HG03175 (cell line): ENCODE data around the gene DMXL2.

Experiments
- ATAC-seq: cut with Tn5 transposase; IDR thresholded peaks from one replicate; pipeline ENCODE4 v1.9.1; 2021; ENCODE audit warnings: mild to moderate bottlenecking, moderate library complexity; ENCODE audit not compliant: unreplicated experiment

DMXL2 gene

GRCh38 chr15:51414256-51414860 is 208.2 kb downstream of the DMXL2 start:
- no peak for ATAC-seq

DNA sequence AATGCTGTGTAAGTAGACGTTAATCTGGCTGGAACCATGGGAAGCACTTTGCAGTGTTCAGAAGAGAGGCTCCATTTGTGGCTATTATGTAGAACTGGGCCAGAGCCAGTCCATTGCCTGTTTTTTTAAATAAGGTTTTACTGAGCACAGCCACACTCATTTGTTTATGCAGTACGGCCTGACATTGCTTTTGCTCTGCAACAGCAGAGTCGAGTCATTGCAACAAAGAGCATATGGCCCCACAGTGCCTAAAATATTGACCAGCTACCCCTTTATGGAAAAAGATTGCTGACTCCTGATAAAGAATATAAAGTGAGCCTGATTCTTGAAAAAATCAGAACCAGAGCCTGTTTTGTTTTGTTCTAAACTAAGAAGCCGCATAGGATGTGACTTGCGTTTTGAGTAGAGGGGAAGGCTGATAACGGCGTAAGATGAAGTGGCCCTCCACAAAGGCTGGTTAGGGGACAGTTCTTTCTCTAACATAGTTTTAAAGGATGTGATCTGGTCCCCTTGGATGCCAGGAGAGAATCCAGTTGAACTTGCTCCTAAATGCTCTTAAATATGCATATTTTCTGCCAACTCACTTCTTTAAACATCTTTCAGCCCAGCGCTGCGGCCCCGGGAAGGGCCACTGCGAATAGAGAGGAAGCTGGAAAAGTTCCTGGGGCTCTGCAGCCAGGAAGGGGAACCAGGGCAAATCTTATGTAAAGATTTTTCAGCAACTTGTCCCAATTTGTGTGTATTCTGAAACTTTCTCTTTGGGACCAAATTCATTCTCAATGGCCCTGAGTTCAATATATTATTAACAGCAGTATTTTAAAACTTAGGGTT is 216.7 kb downstream of the DMXL2 start:
- no peak for ATAC-seq

- ATAC-seq, result no peak
These were observed 218.4 kb downstream of the DMXL2 start for GRCh38 chr15:51403946-51404695.

GRCh38 chr15:51403072-51403878 is 219.3 kb downstream of the DMXL2 start:
- no peak for ATAC-seq

DNA sequence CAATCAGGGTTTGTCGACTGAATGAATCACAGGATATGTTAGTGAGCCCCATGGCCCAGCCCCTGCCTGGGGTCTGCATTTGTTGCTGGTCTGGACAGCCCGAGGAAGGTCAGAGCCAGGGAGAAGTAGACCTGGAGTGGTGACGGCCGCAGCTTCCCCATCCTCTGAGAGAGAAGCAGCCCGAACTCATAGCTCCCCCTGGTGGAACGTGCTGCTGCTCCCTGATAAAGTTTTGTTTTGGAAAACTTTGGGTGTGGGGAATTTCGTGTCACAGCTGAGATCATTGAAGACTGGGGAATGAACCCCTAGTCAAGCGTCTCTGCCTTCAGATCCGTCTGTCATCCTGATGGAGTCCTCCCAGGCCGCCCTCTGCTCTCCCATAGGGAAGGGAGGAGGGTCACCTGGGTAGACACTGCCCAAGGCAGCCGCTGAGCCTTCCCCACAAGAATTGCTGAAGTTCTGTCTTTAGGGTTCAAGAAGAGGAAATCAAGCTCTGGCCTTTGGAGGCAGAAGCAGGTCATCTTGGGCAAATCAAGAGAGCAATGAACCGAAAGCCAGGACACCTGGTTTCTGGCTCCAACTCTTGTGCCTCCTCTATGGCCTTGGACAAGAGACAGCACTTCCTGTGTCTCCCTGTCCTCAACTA is 220.6 kb downstream of the DMXL2 start:
- no peak for ATAC-seq

DNA sequence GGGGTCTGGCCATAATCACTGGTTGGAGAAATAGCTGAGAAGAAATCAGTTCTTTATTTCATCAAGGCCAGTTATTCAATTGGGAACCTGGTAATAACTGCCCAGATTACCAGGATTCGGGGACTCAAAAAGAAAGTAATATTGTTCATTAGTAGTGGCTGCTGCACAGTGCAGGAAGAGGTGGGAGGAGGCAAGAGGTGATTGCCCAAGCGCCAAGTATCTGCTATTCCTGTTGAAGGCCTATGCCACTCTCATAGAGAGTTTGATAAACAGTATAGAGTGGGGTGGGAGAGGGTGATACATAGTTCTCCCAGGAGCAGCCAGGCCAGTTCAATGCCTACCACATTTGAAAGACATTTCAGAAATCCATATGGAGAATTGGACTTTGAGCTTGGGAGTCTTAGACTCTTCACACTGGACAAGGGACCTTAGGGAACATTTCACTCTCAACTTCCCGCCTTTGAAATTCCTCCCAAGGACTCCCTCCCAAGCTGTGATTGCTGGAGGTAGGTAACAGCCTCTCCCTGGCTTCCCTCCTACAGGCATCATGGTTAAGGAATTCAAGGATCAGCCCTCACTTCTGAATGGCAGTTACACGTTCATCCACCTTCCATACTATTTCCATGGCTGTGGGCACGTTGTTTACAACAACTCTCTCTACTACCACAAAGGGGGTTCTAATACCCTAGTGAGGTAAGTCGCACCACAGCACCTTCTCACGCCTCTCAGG is 221.4 kb downstream of the DMXL2 start:
- ATAC-seq, result no peak

DNA sequence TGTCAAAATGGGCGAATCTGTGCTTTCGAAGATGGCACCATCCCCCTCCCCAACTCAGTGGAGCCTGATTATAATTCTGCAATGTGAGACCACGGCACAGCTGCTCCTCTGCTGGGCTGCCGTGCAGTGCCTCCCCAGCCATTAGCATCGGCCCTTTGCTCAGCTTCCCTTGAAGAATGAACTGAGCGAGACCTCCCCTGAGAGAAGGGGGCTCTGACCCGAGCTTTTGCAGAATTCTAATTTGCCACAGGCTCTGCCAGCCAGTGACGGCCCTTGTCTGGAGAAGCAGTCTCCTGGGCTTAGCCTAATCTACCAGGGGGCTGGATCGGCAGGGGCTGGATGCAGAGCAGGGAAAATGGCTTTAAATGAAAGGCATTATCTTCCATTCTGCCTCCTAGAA is 223.9 kb downstream of the DMXL2 start:
- ATAC-seq, result no peak
